ENCODE data around the gene KCNJ15. TPM values are rescaled to one million over a fixed set of nuclear protein-coding genes. Genes with fewer than 3 reads are reported as not detected.

The KCNJ15 gene
- total RNA-seq, 1 experiment from 2014 or later, result 18.9 TPM

DNA sequence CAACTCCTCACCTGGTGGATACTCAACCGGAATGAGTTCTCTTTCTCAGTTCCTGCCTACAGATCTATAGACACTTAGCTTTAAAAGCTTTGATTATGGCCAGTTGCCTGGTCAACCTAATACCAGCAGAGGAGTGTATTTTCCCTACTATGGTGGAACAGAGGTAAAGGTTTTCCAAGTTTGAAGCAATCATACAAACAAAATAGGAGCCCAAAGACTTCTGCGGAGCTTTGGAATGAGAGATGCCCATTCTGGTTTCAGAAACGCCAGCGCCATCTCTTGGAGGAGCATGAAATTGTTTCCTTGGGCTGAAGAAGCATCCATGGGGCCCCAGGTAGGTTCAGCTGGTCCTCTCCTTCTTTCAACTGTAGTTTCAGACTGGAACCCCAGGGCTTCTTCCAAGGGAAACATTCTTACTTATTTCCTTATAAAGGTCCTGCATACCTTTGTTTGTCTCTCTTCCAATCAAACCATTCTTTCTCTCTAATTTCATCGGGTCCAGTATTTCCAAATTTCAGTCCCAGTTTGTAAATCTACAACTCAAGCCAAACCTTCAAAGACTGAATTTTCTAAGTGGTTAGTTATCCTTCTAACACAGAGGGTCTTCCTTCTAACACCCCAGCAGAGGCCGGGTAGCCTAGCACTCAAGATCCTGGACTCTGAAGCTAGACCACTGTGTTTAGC lies 95.9 kb downstream of the KCNJ15 start:
- DNase-seq (ENCODE audit: low read depth), result peak; percentile 80

- no peak for DNase-seq (ENCODE audit: low read depth)
Measured at GRCh38 chr21:38354231-38354630, 97.4 kb downstream of the KCNJ15 start.

DNA sequence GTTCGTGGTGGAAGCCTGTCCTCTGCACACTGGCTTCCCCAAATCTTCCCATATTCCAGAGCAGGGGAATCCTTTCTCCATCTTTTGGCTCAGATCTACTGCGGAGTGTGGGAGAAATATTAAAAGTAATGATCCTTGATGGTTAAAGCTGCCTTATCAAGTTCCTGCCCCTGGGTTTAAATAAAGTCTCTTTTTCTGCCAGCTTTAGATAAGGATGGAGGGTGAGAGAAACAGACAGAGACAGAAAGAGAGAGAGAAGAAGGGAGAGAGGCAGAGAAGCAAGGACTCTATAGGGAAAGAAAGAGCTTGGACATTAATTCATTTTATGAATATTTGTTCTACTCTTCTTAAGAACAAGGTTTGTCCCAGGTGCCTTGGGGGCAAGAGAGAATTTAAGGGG lies 98.0 kb downstream of the KCNJ15 start:
- no peak for DNase-seq (ENCODE audit: low read depth)

DNA sequence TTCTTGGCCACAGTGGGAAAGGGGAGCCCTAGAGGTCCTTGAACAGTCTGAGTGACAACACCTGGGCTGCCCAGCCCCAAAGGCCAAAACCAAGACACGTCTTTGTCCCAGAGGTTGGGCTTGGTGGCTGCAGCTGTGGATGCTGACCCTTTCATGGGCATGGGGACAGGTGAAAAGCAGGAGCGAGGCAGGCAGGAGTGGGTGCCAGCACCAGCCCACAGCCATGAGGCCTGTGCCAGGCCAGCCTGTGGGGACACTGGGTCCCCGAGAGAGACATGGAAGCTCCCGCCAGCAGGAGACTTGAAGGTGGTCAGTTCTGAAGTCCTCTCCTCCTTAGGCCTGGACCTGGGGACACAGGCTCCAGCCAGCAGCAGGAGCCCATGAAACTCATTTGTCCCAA lies 98.6 kb downstream of the KCNJ15 start:
- DNase-seq (ENCODE audit: low read depth), result no peak

DNA sequence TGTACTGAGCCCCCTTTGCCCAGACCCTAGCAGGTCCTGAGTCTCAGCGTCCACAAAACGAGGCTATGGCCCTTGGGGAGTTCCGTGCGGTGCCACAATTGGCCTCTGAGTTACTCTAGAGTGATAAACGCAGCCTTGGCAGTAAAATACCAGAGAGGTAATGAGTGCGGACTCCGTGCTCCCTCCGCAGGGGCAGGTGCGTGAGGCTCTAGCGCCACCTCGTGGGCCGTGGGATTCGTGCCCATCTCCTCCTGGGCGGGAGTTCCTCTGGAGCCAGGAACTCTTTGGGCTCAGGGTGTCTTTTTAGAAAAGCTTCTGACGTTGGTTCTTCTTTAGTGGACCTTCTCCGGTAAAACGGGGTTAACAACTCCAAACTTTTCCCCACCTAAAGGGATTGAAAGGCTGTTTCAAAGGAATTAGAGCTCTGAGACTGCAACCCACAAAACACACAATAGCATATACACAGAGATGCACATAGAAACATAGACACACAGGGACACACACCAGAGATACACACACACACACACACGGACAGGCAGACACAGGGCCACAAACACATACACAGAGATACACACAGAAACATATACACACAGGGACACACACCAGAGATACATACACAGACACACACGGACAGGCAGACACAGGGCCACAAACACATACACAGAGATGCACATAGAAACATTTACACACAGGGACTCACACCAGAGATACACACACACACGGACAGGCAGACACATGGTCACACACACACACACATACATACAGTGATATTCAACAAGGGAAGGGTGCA lies 99.4 kb downstream of the KCNJ15 start:
- DNase-seq (ENCODE audit: low read depth), result peak; percentile 73

Other genes starting within 250 kb of the KCNJ15 start
- gene ERG, start 241.5 kb downstream of the KCNJ15 start, total RNA-seq (2014; rRNA removed; shearing (Covaris generic)), result not detected in 2 replicates

All from RPMI7951 (cell line).